ENCODE measurements around the gene HOXC5. TPM values are rescaled to one million over a fixed set of nuclear protein-coding genes. Genes with fewer than 3 reads are reported as not detected.

Gene HOXC5
- total RNA-seq, 1 experiment from 2014 or later, result not detected

DNA sequence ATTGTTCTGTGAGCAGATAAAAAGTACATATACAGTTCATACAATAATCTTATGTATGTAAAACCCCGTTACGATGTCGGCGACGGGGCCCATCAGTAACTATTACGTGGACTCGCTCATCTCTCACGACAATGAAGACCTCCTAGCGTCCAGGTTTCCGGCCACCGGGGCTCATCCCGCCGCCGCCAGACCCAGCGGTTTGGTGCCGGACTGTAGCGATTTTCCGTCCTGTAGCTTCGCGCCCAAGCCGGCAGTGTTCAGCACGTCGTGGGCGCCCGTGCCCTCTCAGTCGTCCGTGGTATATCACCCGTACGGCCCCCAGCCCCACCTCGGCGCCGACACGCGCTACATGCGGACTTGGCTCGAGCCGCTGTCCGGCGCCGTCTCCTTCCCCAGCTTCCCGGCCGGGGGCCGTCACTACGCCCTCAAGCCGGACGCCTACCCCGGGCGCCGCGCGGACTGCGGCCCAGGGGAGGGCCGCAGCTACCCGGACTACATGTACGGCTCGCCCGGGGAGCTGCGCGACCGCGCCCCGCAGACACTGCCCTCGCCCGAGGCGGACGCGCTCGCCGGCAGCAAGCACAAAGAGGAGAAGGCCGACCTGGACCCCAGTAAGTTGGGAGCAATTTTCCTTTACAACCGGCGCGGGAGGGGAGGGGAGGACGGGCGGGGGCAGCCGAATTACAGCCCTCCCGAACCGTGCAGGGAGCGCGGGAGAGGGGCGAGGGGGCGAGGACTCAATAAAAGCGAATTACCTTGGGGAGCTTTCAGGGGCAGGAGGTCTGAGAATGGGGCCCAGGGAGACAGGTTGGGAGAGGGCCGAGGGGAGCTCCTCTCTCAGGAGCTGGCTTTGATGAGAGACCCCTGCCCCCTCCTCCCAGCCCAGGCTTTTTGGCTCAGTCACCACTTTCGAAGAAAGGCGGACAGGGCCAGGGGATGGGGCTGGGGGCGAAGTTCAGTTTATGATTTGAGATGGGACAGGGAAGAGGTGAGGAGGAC lies 32.4 kb upstream of the HOXC5 start, which contains the start of gene HOXC9:
Gene HOXC9 (plus strand): TSS at position 46 of the 999 bp plus-strand sequence. CDS start 28 bp downstream, at position 74.
- peak in 1 of 2 experiments; percentile 43 for DNase-seq
- Histone ChIP-seq H3K36me3 (no peaks in the 10 kb centered on the region), H3K9me3 (replicated peaks) (no peaks in the 10 kb centered on the region), H3K4me1 (no peaks in the 10 kb centered on the region), H3K27ac (peak within 1 kb of the TSS; percentile 62), H3K4me3 (peak within 1 kb of the TSS; percentile 73), H3K27me3 (no peaks in the 10 kb centered on the region)

DNA sequence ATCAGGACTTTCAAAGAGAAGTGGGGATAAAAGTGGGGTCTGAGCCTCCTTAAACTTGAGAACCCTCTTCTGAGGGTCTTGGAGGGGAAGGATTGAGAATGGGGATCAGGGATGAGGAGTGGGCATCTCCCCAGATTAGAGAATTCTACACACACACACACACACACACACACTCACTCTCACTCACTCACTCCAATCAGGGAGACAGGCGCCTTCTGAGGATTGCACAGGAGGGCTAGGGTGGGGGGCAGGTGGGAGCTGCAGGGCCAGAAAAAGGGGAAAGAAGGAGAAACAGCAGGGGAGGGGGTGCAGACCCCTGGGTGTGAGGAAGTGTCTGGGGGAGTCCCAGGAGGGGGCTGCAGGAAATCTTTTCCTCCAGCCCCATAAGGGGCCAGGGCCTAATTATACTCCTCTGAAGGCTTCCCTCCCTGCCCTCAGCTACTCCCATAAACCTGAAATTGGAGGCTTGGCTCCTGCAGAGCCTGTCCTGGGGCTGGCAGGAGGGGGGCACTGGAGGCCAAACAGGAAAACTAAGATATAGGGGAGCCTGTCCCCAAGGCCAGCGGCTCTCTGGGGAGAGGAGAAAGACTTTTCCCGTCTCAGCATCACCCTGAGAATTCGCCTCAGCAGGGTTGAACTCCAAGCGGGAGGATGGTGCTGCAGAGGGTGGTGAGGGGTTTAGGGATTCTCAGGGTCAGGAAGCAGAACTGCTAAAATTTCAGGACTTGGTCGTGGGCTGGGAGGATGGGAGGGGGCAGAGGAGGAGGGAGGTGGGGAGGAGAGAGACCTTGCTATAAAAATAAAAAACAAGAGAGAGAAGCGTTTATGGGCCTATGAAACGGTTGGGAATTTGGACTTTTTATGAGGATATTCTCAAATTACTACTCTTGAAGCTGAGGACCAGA lies 31.3 kb upstream of the HOXC5 start:
- no peak for DNase-seq
- Histone ChIP-seq H3K9me3 (replicated peaks) (no peaks in the 10 kb centered on the region), H3K36me3 (no peaks in the 10 kb centered on the region), H3K27me3 (peaks cover 5% of the 10 kb centered on the region), H3K27ac (no peak overlapping the region), H3K4me3 (peak overlapping the region; percentile 73; the same call in 1 of the 2 replicates), H3K4me1 (no peaks in the 10 kb centered on the region)

- Histone ChIP-seq H3K36me3 (no peaks in the 10 kb centered on the region), H3K4me1 (no peaks in the 10 kb centered on the region), H3K27me3 (peaks cover 14% of the 10 kb centered on the region), H3K27ac (no peak overlapping the region), H3K4me3 (no peak overlapping the region), H3K9me3 (replicated peaks) (no peaks in the 10 kb centered on the region)
- DNase-seq, result no peak
Observed at GRCh38 chr12:54002278-54002914, 30.5 kb upstream of the HOXC5 start.

DNA sequence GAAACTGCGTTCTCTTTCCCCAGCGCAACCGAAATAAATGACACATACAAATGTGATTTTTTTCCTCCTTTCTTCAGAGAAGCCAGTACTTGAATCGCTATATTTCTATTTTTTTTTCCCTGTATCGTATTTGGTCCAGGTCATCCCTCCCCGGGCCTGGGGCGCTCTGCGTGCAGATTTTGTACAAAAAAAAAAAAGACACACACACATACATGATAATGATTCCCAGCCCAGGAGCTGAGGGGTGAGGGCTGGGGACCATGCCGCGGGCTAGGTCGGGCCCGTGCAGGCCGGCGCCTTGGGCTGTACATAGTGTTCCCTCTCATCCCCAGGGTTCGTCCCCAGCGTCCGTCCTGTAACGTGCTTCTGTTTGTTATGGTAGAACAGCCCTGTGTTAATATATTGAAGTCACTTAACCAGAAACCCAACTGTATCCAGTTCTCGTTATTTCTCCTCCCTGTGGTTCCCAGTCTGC lies 29.9 kb upstream of the HOXC5 start:
- no peak overlapping the region for H3K4me3 ChIP-seq
- H3K4me1 ChIP-seq, result no peaks in the 10 kb centered on the region
- H3K9me3 ChIP-seq (replicated peaks), result no peaks in the 10 kb centered on the region
- no peak for DNase-seq
- H3K27ac ChIP-seq, result no peak overlapping the region
- peaks cover 19% of the 10 kb centered on the region for H3K27me3 ChIP-seq
- H3K36me3 ChIP-seq, result no peaks in the 10 kb centered on the region

DNA sequence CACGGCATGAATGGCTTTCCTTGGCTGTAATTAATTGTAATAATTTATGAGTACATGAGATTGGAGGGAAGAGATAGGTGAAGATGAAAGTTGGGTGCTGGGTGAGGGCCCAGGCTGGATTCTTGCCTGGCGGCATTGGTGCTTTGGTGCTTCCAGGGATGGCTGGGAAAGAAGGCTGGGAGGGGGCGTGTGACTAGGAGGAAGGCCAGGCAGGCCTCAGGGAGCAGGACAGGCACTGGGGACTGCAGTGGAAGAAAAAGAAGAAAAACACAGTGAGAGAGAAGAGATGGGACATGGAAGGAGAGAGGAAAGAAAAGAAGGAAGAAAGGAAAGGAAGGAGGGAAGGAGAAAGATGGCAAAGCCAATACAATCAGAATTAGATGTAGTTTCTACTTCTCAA lies 29.2 kb upstream of the HOXC5 start:
- Histone ChIP-seq H3K36me3 (no peaks in the 10 kb centered on the region), H3K4me1 (no peaks in the 10 kb centered on the region), H3K4me3 (no peak overlapping the region), H3K27ac (no peak overlapping the region), H3K9me3 (replicated peaks) (no peaks in the 10 kb centered on the region), H3K27me3 (peaks cover 24% of the 10 kb centered on the region)
- no peak for DNase-seq

GRCh38 chr12:54004063-54004840 lies 28.6 kb upstream of the HOXC5 start:
- H3K27me3 ChIP-seq, result peaks cover 26% of the 10 kb centered on the region
- H3K4me3 ChIP-seq, result no peak overlapping the region
- no peaks in the 10 kb centered on the region for H3K36me3 ChIP-seq
- H3K4me1 ChIP-seq, result no peaks in the 10 kb centered on the region
- no peak for DNase-seq
- no peaks in the 10 kb centered on the region for H3K9me3 ChIP-seq (replicated peaks)
- no peak overlapping the region for H3K27ac ChIP-seq

- H3K4me1 ChIP-seq, result no peaks in the 10 kb centered on the region
- no peaks in the 10 kb centered on the region for H3K9me3 ChIP-seq (replicated peaks)
- H3K27me3 ChIP-seq, result peaks cover 34% of the 10 kb centered on the region
- no peak for DNase-seq
- no peak overlapping the region for H3K27ac ChIP-seq
- no peaks in the 10 kb centered on the region for H3K36me3 ChIP-seq
- no peak overlapping the region for H3K4me3 ChIP-seq
Observed at GRCh38 chr12:54004841-54005530, 27.9 kb upstream of the HOXC5 start.

DNA sequence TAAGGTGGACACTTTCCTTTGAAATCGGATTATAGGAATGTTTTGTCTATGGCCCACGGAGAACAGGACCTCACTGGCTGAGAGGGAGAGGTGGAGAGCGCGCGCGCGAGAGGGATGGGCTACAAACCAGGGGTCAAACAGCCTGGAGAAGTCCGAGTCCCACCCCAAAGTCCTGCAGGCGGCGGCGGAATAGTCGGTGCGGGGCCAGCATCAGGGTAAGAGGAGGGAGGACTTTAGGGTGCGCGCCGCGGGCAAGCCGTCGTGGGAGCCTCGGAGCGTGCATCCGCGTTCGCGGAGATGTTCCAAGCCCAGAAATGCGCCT lies 27.4 kb upstream of the HOXC5 start:
- DNase-seq, result no peak
- Histone ChIP-seq H3K4me1 (no peaks in the 10 kb centered on the region), H3K9me3 (replicated peaks) (no peaks in the 10 kb centered on the region), H3K27me3 (peaks cover 39% of the 10 kb centered on the region), H3K27ac (no peak overlapping the region), H3K4me3 (no peak overlapping the region), H3K36me3 (no peaks in the 10 kb centered on the region)

DNA sequence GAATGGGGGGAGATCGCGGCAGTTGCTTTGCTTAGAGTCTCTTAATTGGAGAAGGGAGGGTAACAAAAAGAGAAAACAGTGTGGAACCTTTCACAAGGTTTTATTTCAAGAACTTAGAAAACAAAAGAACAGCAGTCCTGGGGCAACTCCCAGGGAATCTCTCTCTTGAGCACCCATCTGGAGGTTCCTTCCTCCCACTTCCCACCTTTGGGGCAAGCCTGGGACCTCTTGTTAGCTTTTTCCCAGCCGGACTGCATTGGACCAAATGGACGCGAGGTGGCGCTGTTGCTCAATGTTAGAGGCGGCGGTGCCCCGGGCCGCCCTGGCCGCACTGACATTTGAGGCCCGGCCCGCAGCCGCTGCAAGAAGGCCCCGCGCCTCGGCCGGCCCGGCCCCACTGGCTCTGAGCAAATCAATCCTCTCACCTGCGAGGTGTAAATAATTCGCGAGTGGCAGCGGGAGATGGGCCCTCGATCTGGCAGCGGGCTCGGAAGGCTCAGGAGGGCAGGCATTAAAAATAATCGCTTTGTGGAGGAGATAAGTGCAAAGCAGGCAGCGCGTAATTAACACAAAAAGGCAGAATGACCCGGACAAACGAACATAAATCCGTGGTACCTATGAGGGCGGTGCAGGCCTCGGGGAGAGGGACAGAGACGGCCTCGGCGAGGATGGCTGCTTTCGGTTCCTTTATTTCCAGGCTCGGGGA lies 26.8 kb upstream of the HOXC5 start:
- Histone ChIP-seq H3K9me3 (replicated peaks) (no peaks in the 10 kb centered on the region), H3K27ac (no peak overlapping the region), H3K36me3 (no peaks in the 10 kb centered on the region), H3K4me3 (no peak overlapping the region), H3K27me3 (peaks cover 42% of the 10 kb centered on the region), H3K4me1 (no peaks in the 10 kb centered on the region)
- peak; percentile 74 to 91 for DNase-seq

DNA sequence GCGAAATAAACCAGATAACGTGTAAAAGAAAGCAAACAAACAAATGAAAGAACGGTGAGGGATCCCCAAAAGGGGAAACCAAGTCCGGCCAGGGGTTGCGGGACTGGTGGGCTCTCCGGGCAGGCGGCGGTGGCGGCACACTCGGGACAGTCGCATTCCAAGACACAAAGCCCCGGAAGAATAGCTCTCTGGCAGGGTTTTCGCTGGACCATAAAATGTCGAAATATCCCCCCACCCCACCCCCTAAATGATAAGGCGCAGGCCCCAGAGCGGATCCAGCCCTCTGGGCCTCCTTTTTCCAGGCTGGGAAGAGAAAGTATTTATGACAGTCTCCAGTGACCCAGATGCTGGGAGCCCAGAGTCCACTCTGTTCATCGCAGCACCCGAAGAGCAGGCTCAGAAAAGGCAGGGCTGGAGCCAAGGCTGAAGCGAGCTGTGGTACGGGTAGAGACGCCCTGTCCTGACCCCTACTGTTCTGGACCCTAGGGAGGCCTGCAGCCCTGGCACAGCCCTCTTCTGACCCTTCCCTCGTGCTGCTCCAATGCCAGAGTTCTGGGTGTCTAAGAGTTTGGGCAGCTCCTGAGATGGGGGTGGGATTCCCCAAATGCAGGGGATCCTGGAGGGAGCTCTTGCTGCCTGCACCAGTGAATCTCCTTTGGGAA lies 26.2 kb upstream of the HOXC5 start:
- Histone ChIP-seq H3K27me3 (peaks cover 47% of the 10 kb centered on the region), H3K4me3 (no peak overlapping the region)
- DNase-seq, result no peak

GRCh38 chr12:54007538-54008259 lies 25.2 kb upstream of the HOXC5 start:
- no peaks in the 10 kb centered on the region for H3K9me3 ChIP-seq (replicated peaks)
- no peak for DNase-seq
- H3K27ac ChIP-seq, result no peak overlapping the region
- H3K27me3 ChIP-seq, result peaks cover 47% of the 10 kb centered on the region
- H3K36me3 ChIP-seq, result no peaks in the 10 kb centered on the region
- no peak overlapping the region for H3K4me3 ChIP-seq
- H3K4me1 ChIP-seq, result no peaks in the 10 kb centered on the region

More for the DNA sequence above, 26.2 kb upstream of the HOXC5 start:
- Histone ChIP-seq H3K9me3 (replicated peaks) (no peaks in the 10 kb centered on the region), H3K36me3 (no peaks in the 10 kb centered on the region), H3K27ac (no peak overlapping the region), H3K4me1 (no peaks in the 10 kb centered on the region)

- Histone ChIP-seq H3K9me3 (replicated peaks) (no peaks in the 10 kb centered on the region), H3K4me3 (no peak overlapping the region), H3K27ac (no peak overlapping the region), H3K4me1 (no peaks in the 10 kb centered on the region), H3K36me3 (no peaks in the 10 kb centered on the region), H3K27me3 (peaks cover 47% of the 10 kb centered on the region)
- DNase-seq, result no peak
Observed at GRCh38 chr12:54008260-54008552, 24.6 kb upstream of the HOXC5 start.

Measured in SJCRH30 (cell line).